Panc1 (cell line): ENCODE data around the gene NLRP14. TPM values are rescaled to one million over a fixed set of nuclear protein-coding genes. Genes with fewer than 3 reads are reported as not detected.

ENCODE experiments used
- ATAC-seq: fragments of 200-7000 bp; cut with Tn5 transposase; 2 replicates; pipeline ENCODE4 v1.9.1; 2020; ENCODE audit warnings: mild to moderate bottlenecking, moderate library complexity
- BruUV-seq: library from RNA; stranded (reverse); fragments of 400-500 nt; replicated peaks from 2 replicates; lab custom pipeline; 2021; lab: Mats Ljungman, UMichigan
- CTCF ChIA-PET: fragments of 300-600 bp; sonication (Branson Sonifier 250); formaldehyde crosslinking; loops from one replicate; lab custom pipeline; 2022; ENCODE audit warnings: antibody characterized with exemption; lab: Charles Lee
- POLR2A ChIA-PET: fragments of 300-600 bp; sonication (Branson Sonifier 250); formaldehyde crosslinking; loops from one replicate; lab custom pipeline; 2022; ENCODE audit warnings: antibody characterized with exemption; lab: Charles Lee
- DNase-seq: peaks from one replicate; pipeline ENCODE4 v3.0.0-alpha.2; 2010; ENCODE audit warnings: low read depth, low spot score
- H3K27ac ChIP-seq: 2 replicates; pipeline ENCODE4 v1.5.1; 2011; ENCODE audit warnings: mild to moderate bottlenecking, low read length, inconsistent platforms
- H3K27me3 ChIP-seq: fragments of 200-500 bp; sonication (Bioruptor generic); 2 replicates; pipeline ENCODE4 v1.6.0; 2014; ENCODE audit warnings: low read length, inconsistent platforms; ENCODE audit not compliant: control insufficient read depth, insufficient read depth
- H3K36me3 ChIP-seq: fragments of 200-500 bp; sonication (Bioruptor generic); 2 replicates; pipeline ENCODE4 v1.5.1; 2014; ENCODE audit warnings: inconsistent platforms, mild to moderate bottlenecking, low read length, moderate library complexity; ENCODE audit not compliant: control insufficient read depth, insufficient read depth
- H3K4me1 ChIP-seq: 2 replicates; pipeline ENCODE4 v1.5.1; 2011; ENCODE audit warnings: inconsistent platforms, mild to moderate bottlenecking, low read length, moderate library complexity; ENCODE audit not compliant: control insufficient read depth, insufficient read depth
- H3K4me3 ChIP-seq, 2 experiments: 2 replicates each; pipeline ENCODE4 v1.5.1; 2011 to 2012; ENCODE audit warnings: low read depth in 2 of 2, low read length in 2 of 2, mild to moderate bottlenecking in 2 of 2, inconsistent platforms in 1 of 2, moderate library complexity in 1 of 2
- H3K9me3 ChIP-seq: fragments of 200-500 bp; sonication (Bioruptor generic); 2 replicates; pipeline ENCODE4 v1.5.1; 2014; ENCODE audit warnings: low read depth, mild to moderate bottlenecking, inconsistent platforms, low read length, moderate library complexity; ENCODE audit not compliant: control insufficient read depth, insufficient read depth
- POLR2AphosphoS5 ChIP-seq: IDR thresholded peaks from 2 replicates; pipeline ENCODE4 v1.6.1; 2012; ENCODE audit warnings: mild to moderate bottlenecking, low read depth, low read length, moderate library complexity
- SIN3A ChIP-seq: IDR thresholded peaks from 2 replicates; pipeline ENCODE4 v1.6.1; 2012; ENCODE audit warnings: low read depth, mild to moderate bottlenecking, low read length, moderate library complexity, borderline replicate concordance; ENCODE audit not compliant: insufficient read depth
- TCF7L2 ChIP-seq: IDR thresholded peaks from 2 replicates; pipeline ENCODE4 v1.6.1; 2011; ENCODE audit warnings: mild to moderate bottlenecking, low read depth, low read length, inconsistent platforms
- in situ Hi-C: cut with HindIII; loops from 2 replicates; pipeline ENCODE4 v1.10.0; 2016; ENCODE audit warnings: low sequenced_read_pairs, low pct_unique_long_range_greater_than_20kb
- intact Hi-C: fragments of 100-400 bp; cut with micrococcal nuclease; formaldehyde crosslinking; loops from one replicate; pipeline ENCODE4 v1.10.0; 2022; ENCODE audit not compliant: unreplicated experiment
- total RNA-seq: library from RNA; stranded (reverse); gene quantifications from one replicate; pipeline ENCODE4 v1.2.1, GENCODE V29; 2021; ENCODE audit not compliant: unreplicated experiment
- TF ChIP-seq, protein P1 (sequence below), 2 experiments: IDR thresholded peaks; 2 replicates each; pipeline ENCODE4 v1.6.1; 2011 to 2012; ENCODE audit warnings: low read depth in 2 of 2, control low read depth in 1 of 2, low read length in 1 of 2, mild to moderate bottlenecking in 1 of 2, moderate library complexity in 1 of 2; ENCODE audit not compliant: insufficient read depth in 1 of 2
- TF ChIP-seq, protein P2 (sequence below): fragments of 450-650 bp; IDR thresholded peaks from 2 replicates; pipeline ENCODE4 v1.5.1; 2017; ENCODE audit warnings: mild to moderate bottlenecking

The NLRP14 gene
- total RNA-seq, 1 experiment from 2014 or later: 0.08 TPM

DNA sequence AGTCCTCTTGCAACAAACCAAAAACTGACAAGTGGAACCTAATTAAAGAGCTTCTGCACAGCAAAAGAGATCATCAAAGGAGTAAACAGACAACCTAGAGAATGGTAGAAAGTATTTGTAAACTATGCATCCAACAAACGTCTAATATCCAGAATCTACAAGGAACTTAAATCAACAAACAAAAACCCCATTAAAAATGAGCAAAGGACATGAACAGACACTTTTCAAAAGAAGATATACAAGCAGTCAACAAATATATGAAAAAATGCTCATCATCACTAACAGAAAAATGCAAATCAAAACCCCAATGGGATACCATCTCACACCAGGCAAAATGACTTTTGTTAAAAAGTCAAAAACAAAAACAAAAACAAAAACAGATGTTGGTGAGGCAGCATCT, 33.8 kb upstream of the NLRP14 start:
- no peak for ATAC-seq
- Histone ChIP-seq H3K9me3 (no peaks in the 10 kb centered on the region), H3K27ac (no peak overlapping the region), H3K27me3 (no peaks in the 10 kb centered on the region), H3K4me1 (no peaks in the 10 kb centered on the region), H3K36me3 (no peaks in the 10 kb centered on the region), H3K4me3 (no peak overlapping the region)
- ChIA-PET POLR2A (no interaction called here), CTCF (no interaction called here)
- in situ Hi-C loops: no loop called here
- intact Hi-C loops: no loop called here
- no TSS peak for BruUV-seq
- DNase-seq: no peak
- TF ChIP-seq, protein P1, sequence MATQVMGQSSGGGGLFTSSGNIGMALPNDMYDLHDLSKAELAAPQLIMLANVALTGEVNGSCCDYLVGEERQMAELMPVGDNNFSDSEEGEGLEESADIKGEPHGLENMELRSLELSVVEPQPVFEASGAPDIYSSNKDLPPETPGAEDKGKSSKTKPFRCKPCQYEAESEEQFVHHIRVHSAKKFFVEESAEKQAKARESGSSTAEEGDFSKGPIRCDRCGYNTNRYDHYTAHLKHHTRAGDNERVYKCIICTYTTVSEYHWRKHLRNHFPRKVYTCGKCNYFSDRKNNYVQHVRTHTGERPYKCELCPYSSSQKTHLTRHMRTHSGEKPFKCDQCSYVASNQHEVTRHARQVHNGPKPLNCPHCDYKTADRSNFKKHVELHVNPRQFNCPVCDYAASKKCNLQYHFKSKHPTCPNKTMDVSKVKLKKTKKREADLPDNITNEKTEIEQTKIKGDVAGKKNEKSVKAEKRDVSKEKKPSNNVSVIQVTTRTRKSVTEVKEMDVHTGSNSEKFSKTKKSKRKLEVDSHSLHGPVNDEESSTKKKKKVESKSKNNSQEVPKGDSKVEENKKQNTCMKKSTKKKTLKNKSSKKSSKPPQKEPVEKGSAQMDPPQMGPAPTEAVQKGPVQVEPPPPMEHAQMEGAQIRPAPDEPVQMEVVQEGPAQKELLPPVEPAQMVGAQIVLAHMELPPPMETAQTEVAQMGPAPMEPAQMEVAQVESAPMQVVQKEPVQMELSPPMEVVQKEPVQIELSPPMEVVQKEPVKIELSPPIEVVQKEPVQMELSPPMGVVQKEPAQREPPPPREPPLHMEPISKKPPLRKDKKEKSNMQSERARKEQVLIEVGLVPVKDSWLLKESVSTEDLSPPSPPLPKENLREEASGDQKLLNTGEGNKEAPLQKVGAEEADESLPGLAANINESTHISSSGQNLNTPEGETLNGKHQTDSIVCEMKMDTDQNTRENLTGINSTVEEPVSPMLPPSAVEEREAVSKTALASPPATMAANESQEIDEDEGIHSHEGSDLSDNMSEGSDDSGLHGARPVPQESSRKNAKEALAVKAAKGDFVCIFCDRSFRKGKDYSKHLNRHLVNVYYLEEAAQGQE (IDR thresholded peaks at IDR 0.05; ENCODE audit: insufficient read depth in 1 of 2, low read depth in 2 of 2, low read length in 1 of 2): no peak
- TF ChIP-seq POLR2AphosphoS5 (no peak), TCF7L2 (no peak), SIN3A (no peak)
- TF ChIP-seq, protein P2, sequence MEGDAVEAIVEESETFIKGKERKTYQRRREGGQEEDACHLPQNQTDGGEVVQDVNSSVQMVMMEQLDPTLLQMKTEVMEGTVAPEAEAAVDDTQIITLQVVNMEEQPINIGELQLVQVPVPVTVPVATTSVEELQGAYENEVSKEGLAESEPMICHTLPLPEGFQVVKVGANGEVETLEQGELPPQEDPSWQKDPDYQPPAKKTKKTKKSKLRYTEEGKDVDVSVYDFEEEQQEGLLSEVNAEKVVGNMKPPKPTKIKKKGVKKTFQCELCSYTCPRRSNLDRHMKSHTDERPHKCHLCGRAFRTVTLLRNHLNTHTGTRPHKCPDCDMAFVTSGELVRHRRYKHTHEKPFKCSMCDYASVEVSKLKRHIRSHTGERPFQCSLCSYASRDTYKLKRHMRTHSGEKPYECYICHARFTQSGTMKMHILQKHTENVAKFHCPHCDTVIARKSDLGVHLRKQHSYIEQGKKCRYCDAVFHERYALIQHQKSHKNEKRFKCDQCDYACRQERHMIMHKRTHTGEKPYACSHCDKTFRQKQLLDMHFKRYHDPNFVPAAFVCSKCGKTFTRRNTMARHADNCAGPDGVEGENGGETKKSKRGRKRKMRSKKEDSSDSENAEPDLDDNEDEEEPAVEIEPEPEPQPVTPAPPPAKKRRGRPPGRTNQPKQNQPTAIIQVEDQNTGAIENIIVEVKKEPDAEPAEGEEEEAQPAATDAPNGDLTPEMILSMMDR: no peak

DNA sequence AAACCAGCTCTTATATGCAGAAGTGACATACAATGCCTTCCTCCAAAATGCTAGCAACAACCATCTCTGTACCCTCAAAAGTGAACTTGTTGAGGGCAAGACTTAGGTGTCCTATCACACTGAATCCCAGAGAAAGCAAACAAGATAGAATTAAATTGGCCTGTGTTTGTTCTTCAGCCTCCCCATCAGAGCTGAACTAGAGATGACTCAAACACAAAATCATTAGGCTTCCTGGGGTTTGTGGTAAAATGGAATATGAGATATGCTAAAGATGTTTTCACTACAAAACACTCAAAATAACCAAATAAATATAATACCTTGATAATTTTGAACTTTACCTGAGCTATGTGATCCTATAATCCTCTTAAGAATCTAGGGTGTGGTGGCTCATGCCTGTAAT, 31.8 kb upstream of the NLRP14 start:
- in situ Hi-C loops (no loop called here), intact Hi-C loops (no loop called here)
- Histone ChIP-seq H3K27ac (no peak overlapping the region), H3K9me3 (no peaks in the 10 kb centered on the region), H3K27me3 (no peaks in the 10 kb centered on the region), H3K4me1 (0 out of 2 replicates have a peak, but pooled peaks cover 5% of the 10 kb centered on the region), H3K36me3 (no peaks in the 10 kb centered on the region), H3K4me3 (no peak overlapping the region)
- DNase-seq: no peak
- no peak for ATAC-seq
- no TSS peak for BruUV-seq
- TF ChIP-seq SIN3A (no peak), TCF7L2 (no peak), POLR2AphosphoS5 (no peak)
- TF ChIP-seq, protein P2: no peak
- TF ChIP-seq, protein P1 (IDR thresholded peaks at IDR 0.05; ENCODE audit: insufficient read depth in 1 of 2, low read depth in 2 of 2, low read length in 1 of 2): no peak
- ChIA-PET CTCF (no interaction called here), POLR2A (no interaction called here)
